HEK293 (cell line): ENCODE measurements around the gene SRPRB.

ENCODE experiments used
- CTCF ChIA-PET: fragments of 350-600 bp; formaldehyde crosslinking; extraction: SDS; loops from one replicate; lab custom pipeline; 2021; ENCODE audit warnings: antibody characterized with exemption; lab: Yijun Ruan, JAX
- POLR2A ChIA-PET: fragments of 300-600 bp; formaldehyde crosslinking; extraction: SDS; loops from one replicate; lab custom pipeline; 2020; ENCODE audit warnings: antibody characterized with exemption, inconsistent platforms; lab: Yijun Ruan, JAX
- H3K27ac ChIP-seq: fragments of 200-500 bp; sonication (Bioruptor generic); 2 replicates; pipeline ENCODE4 v1.5.1; 2014; ENCODE audit warnings: low read depth, low read length, control low read depth, inconsistent platforms; ENCODE audit errors: extremely low read depth
- H3K36me3 ChIP-seq, 2 experiments: fragments of 200-500 bp in 1 of 2; sonication (Bioruptor generic) in 1 of 2; 1 replicate in 1 of 2; 2 replicates in 1 of 2; pipeline ENCODE4 v1.5.1; 2014 to 2017; ENCODE audit warnings: inconsistent platforms in 2 of 2, low read length in 2 of 2; ENCODE audit not compliant: control insufficient read depth in 2 of 2, insufficient read depth in 1 of 2
- H3K4me1 ChIP-seq: fragments of 200-500 bp; sonication (Bioruptor generic); 2 replicates; pipeline ENCODE4 v1.5.1; 2014; ENCODE audit warnings: mild to moderate bottlenecking, low read length, inconsistent platforms; ENCODE audit not compliant: control insufficient read depth, insufficient read depth
- H3K4me3 ChIP-seq: 2 replicates; pipeline ENCODE4 v1.5.1; 2011; ENCODE audit warnings: low read depth, mild to moderate bottlenecking, control low read depth, low read length, moderate library complexity
- H3K9me3 ChIP-seq: fragments of 200-500 bp; sonication (Bioruptor generic); 2 replicates; pipeline ENCODE4 v1.5.1; 2014; ENCODE audit warnings: low read depth, low read length, inconsistent platforms; ENCODE audit not compliant: control insufficient read depth, insufficient read depth
- EGR2 ChIP-seq: fragments of 450-650 bp; formaldehyde crosslinking; IDR thresholded peaks from 2 replicates; pipeline ENCODE4 v1.5.1; 2016; ENCODE audit warnings: low read depth, missing biosample characterization, missing genetic modification characterization
- HOXA7 ChIP-seq: sonication (generic); formaldehyde crosslinking; IDR thresholded peaks from 2 replicates; pipeline ENCODE4 v1.8.1; 2022; ENCODE audit warnings: missing genetic modification reagents, borderline replicate concordance
- HOXD13 ChIP-seq: sonication (generic); formaldehyde crosslinking; IDR thresholded peaks from 2 replicates; pipeline ENCODE4 v1.8.0; 2022; ENCODE audit warnings: missing genetic modification reagents, borderline replicate concordance
- SALL2 ChIP-seq: fragments of 450-650 bp; formaldehyde crosslinking; IDR thresholded peaks from 2 replicates; pipeline ENCODE4 v1.5.0; 2017; ENCODE audit warnings: missing biosample characterization, mild to moderate bottlenecking, missing genetic modification characterization, borderline replicate concordance
- SP2 ChIP-seq: fragments of 450-650 bp; formaldehyde crosslinking; IDR thresholded peaks from 2 replicates; pipeline ENCODE4 v1.5.1; 2016; ENCODE audit warnings: missing biosample characterization, missing genetic modification characterization
- WT1 ChIP-seq: fragments of 450-650 bp; formaldehyde crosslinking; IDR thresholded peaks from 2 replicates; pipeline ENCODE4 v1.5.1; 2016; ENCODE audit warnings: missing biosample characterization, missing genetic modification characterization
- ZBTB20 ChIP-seq: fragments of 450-650 bp; formaldehyde crosslinking; IDR thresholded peaks from 2 replicates; pipeline ENCODE4 v1.5.1; 2016; ENCODE audit warnings: missing biosample characterization, missing genetic modification characterization
- ZBTB21 ChIP-seq: fragments of 450-650 bp; formaldehyde crosslinking; IDR thresholded peaks from 2 replicates; pipeline ENCODE4 v1.5.1; 2017; ENCODE audit warnings: missing biosample characterization, missing genetic modification characterization
- ZBTB7A ChIP-seq: fragments of 450-650 bp; formaldehyde crosslinking; IDR thresholded peaks from 2 replicates; pipeline ENCODE4 v1.5.1; 2016; ENCODE audit warnings: low read depth, missing biosample characterization, missing genetic modification characterization
- ZFP69B ChIP-seq: fragments of 450-650 bp; formaldehyde crosslinking; IDR thresholded peaks from 2 replicates; pipeline ENCODE4 v1.5.1; 2016; ENCODE audit warnings: missing biosample characterization, missing genetic modification characterization
- ZNF140 ChIP-seq: fragments of 450-650 bp; formaldehyde crosslinking; IDR thresholded peaks from 2 replicates; pipeline ENCODE4 v1.5.1; 2016; ENCODE audit warnings: missing biosample characterization, missing genetic modification characterization
- ZNF175 ChIP-seq: fragments of 450-650 bp; formaldehyde crosslinking; IDR thresholded peaks from 2 replicates; pipeline ENCODE4 v1.5.1; 2016; ENCODE audit warnings: missing biosample characterization, missing genetic modification characterization
- ZNF184 ChIP-seq: fragments of 450-650 bp; IDR thresholded peaks from 2 replicates; pipeline ENCODE4 v1.5.1; 2018; ENCODE audit warnings: missing biosample characterization, mild to moderate bottlenecking, missing genetic modification characterization
- ZNF211 ChIP-seq: fragments of 450-650 bp; formaldehyde crosslinking; IDR thresholded peaks from 2 replicates; pipeline ENCODE4 v1.5.1; 2016; ENCODE audit warnings: low read depth, missing biosample characterization, missing genetic modification characterization
- ZNF223 ChIP-seq: fragments of 450-650 bp; formaldehyde crosslinking; IDR thresholded peaks from 2 replicates; pipeline ENCODE4 v1.5.1; 2016; ENCODE audit warnings: missing biosample characterization, missing genetic modification characterization
- ZNF239 ChIP-seq: fragments of 450-650 bp; formaldehyde crosslinking; IDR thresholded peaks from 2 replicates; pipeline ENCODE4 v1.5.1; 2016; ENCODE audit warnings: missing biosample characterization, missing genetic modification characterization
- ZNF248 ChIP-seq: fragments of 450-650 bp; formaldehyde crosslinking; IDR thresholded peaks from 2 replicates; pipeline ENCODE4 v1.5.1; 2017; ENCODE audit warnings: missing biosample characterization, missing genetic modification characterization
- ZNF26 ChIP-seq: fragments of 450-650 bp; formaldehyde crosslinking; IDR thresholded peaks from 2 replicates; pipeline ENCODE4 v1.5.1; 2016; ENCODE audit warnings: missing biosample characterization, missing genetic modification characterization
- ZNF394 ChIP-seq: fragments of 450-650 bp; formaldehyde crosslinking; IDR thresholded peaks from 2 replicates; pipeline ENCODE4 v1.5.1; 2016; ENCODE audit warnings: missing biosample characterization, missing genetic modification characterization, mild to moderate bottlenecking, moderate library complexity, borderline replicate concordance
- ZNF416 ChIP-seq: fragments of 450-650 bp; formaldehyde crosslinking; IDR thresholded peaks from 2 replicates; pipeline ENCODE4 v1.5.1; 2016; ENCODE audit warnings: missing biosample characterization, missing genetic modification characterization
- ZNF433 ChIP-seq: fragments of 450-650 bp; formaldehyde crosslinking; IDR thresholded peaks from 2 replicates; pipeline ENCODE4 v1.5.1; 2016; ENCODE audit warnings: missing biosample characterization, missing genetic modification characterization, low read depth
- ZNF518A ChIP-seq: fragments of 450-650 bp; formaldehyde crosslinking; conservative IDR thresholded peaks from 2 replicates; pipeline ENCODE4 v1.5.1; 2016; ENCODE audit warnings: low read depth, missing biosample characterization, missing genetic modification characterization
- ZNF529 ChIP-seq: fragments of 450-650 bp; formaldehyde crosslinking; IDR thresholded peaks from 2 replicates; pipeline ENCODE4 v1.5.1; 2017; ENCODE audit warnings: missing genetic modification characterization, missing biosample characterization; ENCODE audit not compliant: insufficient replicate concordance
- ZNF544 ChIP-seq: fragments of 450-650 bp; formaldehyde crosslinking; IDR thresholded peaks from 2 replicates; pipeline ENCODE4 v1.5.0; 2017; ENCODE audit warnings: missing biosample characterization, missing genetic modification characterization
- ZNF600 ChIP-seq: fragments of 450-650 bp; formaldehyde crosslinking; IDR thresholded peaks from 2 replicates; pipeline ENCODE4 v1.5.1; 2016; ENCODE audit warnings: missing biosample characterization, missing genetic modification characterization
- ZNF623 ChIP-seq: fragments of 450-650 bp; formaldehyde crosslinking; IDR thresholded peaks from 2 replicates; pipeline ENCODE4 v1.5.1; 2016; ENCODE audit warnings: missing biosample characterization, missing genetic modification characterization
- ZNF624 ChIP-seq: fragments of 450-650 bp; formaldehyde crosslinking; IDR thresholded peaks from 2 replicates; pipeline ENCODE4 v1.5.1; 2017; ENCODE audit warnings: missing biosample characterization, missing genetic modification characterization
- ZNF654 ChIP-seq: fragments of 450-650 bp; formaldehyde crosslinking; IDR thresholded peaks from 2 replicates; pipeline ENCODE4 v1.5.1; 2016; ENCODE audit warnings: low read depth, missing biosample characterization, missing genetic modification characterization
- ZNF701 ChIP-seq: fragments of 450-650 bp; formaldehyde crosslinking; IDR thresholded peaks from 2 replicates; pipeline ENCODE4 v1.5.1; 2016; ENCODE audit warnings: missing biosample characterization, missing genetic modification characterization
- ZXDB ChIP-seq: fragments of 450-650 bp; formaldehyde crosslinking; IDR thresholded peaks from 2 replicates; pipeline ENCODE4 v1.5.1; 2016; ENCODE audit warnings: missing biosample characterization, missing genetic modification characterization

SRPRB gene

GRCh38 chr3:133803469-133803868 is 2.1 kb upstream of the SRPRB start:
- Histone ChIP-seq H3K27ac (no peak overlapping the region), H3K4me1 (no peaks in the 10 kb centered on the region), H3K9me3 (no peaks in the 10 kb centered on the region), H3K36me3 (peaks cover 10 to 12% of the 10 kb centered on the region in 2 experiments), H3K4me3 (no peak overlapping the region)
- ChIA-PET POLR2A (no interaction called here), CTCF (no interaction called here)
- TF ChIP-seq ZNF416 (tag by site-specific recombination) (no peak), ZBTB21 (no peak), ZNF518A (tag by site-specific recombination) (no peak), ZNF211 (tag by site-specific recombination) (no peak), WT1 (tag by site-specific recombination) (no peak), EGR2 (no peak), ZNF184 (tag by site-specific recombination) (no peak), ZNF701 (no peak), ZNF175 (tag by site-specific recombination) (no peak), HOXA7 (no peak), ZNF239 (tag by site-specific recombination) (no peak), ZNF654 (tag by site-specific recombination) (no peak), ZNF26 (tag by site-specific recombination) (no peak), ZBTB20 (tag by site-specific recombination) (no peak), ZNF600 (tag by site-specific recombination) (no peak), ZFP69B (tag by site-specific recombination) (no peak)

GRCh38 chr3:133804896-133805295 is 719 bp upstream of the SRPRB start:
- H3K27ac ChIP-seq: no peak overlapping the region
- TF ChIP-seq ZNF624 (no peak), ZBTB7A (no peak), ZNF433 (tag by site-specific recombination) (no peak), ZNF394 (tag by site-specific recombination) (no peak), ZNF223 (no peak), EGR2 (no peak), ZNF140 (tag by site-specific recombination) (no peak), ZXDB (tag by site-specific recombination) (no peak), HOXD13 (CRISPR knock-in tag) (no peak), ZNF623 (tag by site-specific recombination) (no peak), ZNF248 (tag by site-specific recombination) (no peak), SP2 (tag by site-specific recombination) (no peak), ZNF529 (tag by site-specific recombination) (no peak), SALL2 (tag by site-specific recombination) (no peak), ZNF544 (tag by site-specific recombination) (no peak)
- POLR2A ChIA-PET: no interaction called here
- CTCF ChIA-PET: interaction anchor here (1.1 kb wide), 1 partner anchor 141 kb away, joined by 3 read pairs; no protein-coding TSS in a partner anchor
- H3K4me3 ChIP-seq: no peak overlapping the region
- no peaks in the 10 kb centered on the region for H3K4me1 ChIP-seq
- H3K36me3 ChIP-seq: peaks cover 15 to 18% of the 10 kb centered on the region in 2 experiments
- no peaks in the 10 kb centered on the region for H3K9me3 ChIP-seq
